Pulmonary artery endothelial cell (primary cell): ENCODE measurements around the gene UQCC2. TPM values are rescaled to one million over a fixed set of nuclear protein-coding genes. Genes with fewer than 3 reads are reported as not detected.

Experiments
- DNase-seq: peaks from one replicate; pipeline ENCODE4 v3.0.0-alpha.2; 2011; ENCODE audit warnings: low read depth, low spot score
- total RNA-seq: library from RNA; depleted of rRNA; stranded (reverse); fragments of >200 nt; gene quantifications from 2 replicates; pipeline ENCODE4 v1.2.3, GENCODE V29; 2014

The UQCC2 gene
- total RNA-seq, 1 donor from 2014 or later = 24.6 TPM

DNA sequence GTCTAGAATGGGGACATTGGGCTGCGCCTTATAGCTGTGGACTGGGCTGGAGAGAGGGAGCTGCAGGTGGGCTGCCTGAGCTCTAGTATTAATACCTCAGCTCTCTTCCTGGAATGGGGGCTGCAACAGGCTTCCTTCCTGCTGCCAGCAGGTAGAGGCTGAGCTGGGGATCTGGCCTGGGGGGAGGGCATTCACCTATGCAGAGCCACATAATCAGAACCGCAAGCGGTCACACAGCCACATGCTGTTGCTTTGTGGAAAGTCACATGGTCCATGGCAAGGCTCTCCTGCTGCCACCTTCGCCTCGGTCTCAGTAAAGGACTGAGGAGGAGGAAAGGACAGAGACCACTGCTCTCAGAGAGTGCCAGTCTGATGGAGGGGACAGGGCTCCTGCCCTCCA lies 54.7 kb downstream of the UQCC2 start:
- DNase-seq = no peak

- no peak for DNase-seq
Measured at GRCh38 chr6:33654831-33655554, 56.5 kb downstream of the UQCC2 start.

- DNase-seq = no peak
Measured at GRCh38 chr6:33652002-33652401, 59.5 kb downstream of the UQCC2 start.

- no peak for DNase-seq
Measured at GRCh38 chr6:33651403-33651802, 60.1 kb downstream of the UQCC2 start.

Other genes starting within 250 kb of the UQCC2 start
- gene BAK1, start 131.4 kb downstream of the UQCC2 start, total RNA-seq = 21.9 and 22.9 TPM in 2 replicates
- gene ITPR3, start 90.4 kb downstream of the UQCC2 start, total RNA-seq = 59.5 and 62.5 TPM in 2 replicates
- not detected in 2 replicates for gene IP6K3, start 35.2 kb upstream of the UQCC2 start, total RNA-seq
- 40.4 and 58.0 TPM in 2 replicates for gene LEMD2, start 77.4 kb upstream of the UQCC2 start, total RNA-seq
- not detected in 2 replicates for gene MLN, start 92.3 kb upstream of the UQCC2 start, total RNA-seq